ENCODE measurements around the gene RNF186. TPM values are rescaled to one million over a fixed set of nuclear protein-coding genes. Genes with fewer than 3 reads are reported as not detected.

The RNF186 gene
- polyA plus RNA-seq, 1 donor from 2014 or later, result not detected

GRCh38 chr1:19780267-19780877, 34.7 kb downstream of the RNF186 start:
- TF ChIP-seq SMC3 (conservative IDR thresholded peaks at IDR 0.05; ENCODE audit: poor library complexity) (no peak), MXI1 (conservative IDR thresholded peaks at IDR 0.05; ENCODE audit: poor library complexity, severe bottlenecking) (no peak), EP300 (conservative IDR thresholded peaks at IDR 0.05; ENCODE audit: poor library complexity, severe bottlenecking) (no peak), RAD21 (conservative IDR thresholded peaks at IDR 0.05) (no peak), POLR2AphosphoS5 (IDR thresholded peaks at IDR 0.05) (no peak), EZH2 (IDR thresholded peaks at IDR 0.05; ENCODE audit: borderline replicate concordance, insufficient read depth, low read length, poor library complexity, severe bottlenecking) (no peak)
- TF ChIP-seq, protein P1, sequence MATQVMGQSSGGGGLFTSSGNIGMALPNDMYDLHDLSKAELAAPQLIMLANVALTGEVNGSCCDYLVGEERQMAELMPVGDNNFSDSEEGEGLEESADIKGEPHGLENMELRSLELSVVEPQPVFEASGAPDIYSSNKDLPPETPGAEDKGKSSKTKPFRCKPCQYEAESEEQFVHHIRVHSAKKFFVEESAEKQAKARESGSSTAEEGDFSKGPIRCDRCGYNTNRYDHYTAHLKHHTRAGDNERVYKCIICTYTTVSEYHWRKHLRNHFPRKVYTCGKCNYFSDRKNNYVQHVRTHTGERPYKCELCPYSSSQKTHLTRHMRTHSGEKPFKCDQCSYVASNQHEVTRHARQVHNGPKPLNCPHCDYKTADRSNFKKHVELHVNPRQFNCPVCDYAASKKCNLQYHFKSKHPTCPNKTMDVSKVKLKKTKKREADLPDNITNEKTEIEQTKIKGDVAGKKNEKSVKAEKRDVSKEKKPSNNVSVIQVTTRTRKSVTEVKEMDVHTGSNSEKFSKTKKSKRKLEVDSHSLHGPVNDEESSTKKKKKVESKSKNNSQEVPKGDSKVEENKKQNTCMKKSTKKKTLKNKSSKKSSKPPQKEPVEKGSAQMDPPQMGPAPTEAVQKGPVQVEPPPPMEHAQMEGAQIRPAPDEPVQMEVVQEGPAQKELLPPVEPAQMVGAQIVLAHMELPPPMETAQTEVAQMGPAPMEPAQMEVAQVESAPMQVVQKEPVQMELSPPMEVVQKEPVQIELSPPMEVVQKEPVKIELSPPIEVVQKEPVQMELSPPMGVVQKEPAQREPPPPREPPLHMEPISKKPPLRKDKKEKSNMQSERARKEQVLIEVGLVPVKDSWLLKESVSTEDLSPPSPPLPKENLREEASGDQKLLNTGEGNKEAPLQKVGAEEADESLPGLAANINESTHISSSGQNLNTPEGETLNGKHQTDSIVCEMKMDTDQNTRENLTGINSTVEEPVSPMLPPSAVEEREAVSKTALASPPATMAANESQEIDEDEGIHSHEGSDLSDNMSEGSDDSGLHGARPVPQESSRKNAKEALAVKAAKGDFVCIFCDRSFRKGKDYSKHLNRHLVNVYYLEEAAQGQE (IDR thresholded peaks at IDR 0.05; ENCODE audit: borderline replicate concordance), result no peak

GRCh38 chr1:19776933-19777332, 38.1 kb downstream of the RNF186 start:
- no peaks in the 10 kb centered on the region for H4K20me1 ChIP-seq (ENCODE audit: insufficient read depth)
- no peak overlapping the region for H3K4me2 ChIP-seq (ENCODE audit: low read length)
- H3F3A ChIP-seq (ENCODE audit: insufficient read depth, low read length, poor library complexity, severe bottlenecking), result no peaks in the 10 kb centered on the region
- no peaks in the 10 kb centered on the region for H3K9me3 ChIP-seq (ENCODE audit: low read length)
- H3K36me3 ChIP-seq (ENCODE audit: insufficient read depth, low read length), result no peaks in the 10 kb centered on the region
- no peaks in the 10 kb centered on the region for H3K27me3 ChIP-seq (ENCODE audit: insufficient read depth, low read depth, low read length)
- H3K4me3 ChIP-seq (ENCODE audit: low read length), result no peak overlapping the region
- H3K79me2 ChIP-seq (replicated peaks; ENCODE audit: insufficient read depth, low read length), result no peaks in the 10 kb centered on the region
- no peak overlapping the region for H3K9ac ChIP-seq (ENCODE audit: low read length)
- TF ChIP-seq, protein P2, sequence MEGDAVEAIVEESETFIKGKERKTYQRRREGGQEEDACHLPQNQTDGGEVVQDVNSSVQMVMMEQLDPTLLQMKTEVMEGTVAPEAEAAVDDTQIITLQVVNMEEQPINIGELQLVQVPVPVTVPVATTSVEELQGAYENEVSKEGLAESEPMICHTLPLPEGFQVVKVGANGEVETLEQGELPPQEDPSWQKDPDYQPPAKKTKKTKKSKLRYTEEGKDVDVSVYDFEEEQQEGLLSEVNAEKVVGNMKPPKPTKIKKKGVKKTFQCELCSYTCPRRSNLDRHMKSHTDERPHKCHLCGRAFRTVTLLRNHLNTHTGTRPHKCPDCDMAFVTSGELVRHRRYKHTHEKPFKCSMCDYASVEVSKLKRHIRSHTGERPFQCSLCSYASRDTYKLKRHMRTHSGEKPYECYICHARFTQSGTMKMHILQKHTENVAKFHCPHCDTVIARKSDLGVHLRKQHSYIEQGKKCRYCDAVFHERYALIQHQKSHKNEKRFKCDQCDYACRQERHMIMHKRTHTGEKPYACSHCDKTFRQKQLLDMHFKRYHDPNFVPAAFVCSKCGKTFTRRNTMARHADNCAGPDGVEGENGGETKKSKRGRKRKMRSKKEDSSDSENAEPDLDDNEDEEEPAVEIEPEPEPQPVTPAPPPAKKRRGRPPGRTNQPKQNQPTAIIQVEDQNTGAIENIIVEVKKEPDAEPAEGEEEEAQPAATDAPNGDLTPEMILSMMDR (IDR thresholded peaks at IDR 0.05; ENCODE audit: poor library complexity, severe bottlenecking), result no peak
- TF ChIP-seq TAF1 (IDR thresholded peaks at IDR 0.05; ENCODE audit: low read depth), result no peak
- TF ChIP-seq, protein P1 (IDR thresholded peaks at IDR 0.05; ENCODE audit: borderline replicate concordance), result no peak
- TF ChIP-seq SMC3 (conservative IDR thresholded peaks at IDR 0.05; ENCODE audit: poor library complexity), result no peak
- H3K9me2 ChIP-seq (ENCODE audit: insufficient read depth, low read length), result no peaks in the 10 kb centered on the region
- H3K27ac ChIP-seq (ENCODE audit: low read length), result no peak overlapping the region
- H2AFZ ChIP-seq (ENCODE audit: low read depth, low read length), result no peak overlapping the region

More at GRCh38 chr1:19780267-19780877, 34.7 kb downstream of the RNF186 start:
- no peak overlapping the region for H2AFZ ChIP-seq (ENCODE audit: low read depth, low read length)
- no peaks in the 10 kb centered on the region for H3K27me3 ChIP-seq (ENCODE audit: insufficient read depth, low read depth, low read length)
- no peak overlapping the region for H3K4me2 ChIP-seq (ENCODE audit: low read length)
- no peaks in the 10 kb centered on the region for H3K79me2 ChIP-seq (replicated peaks; ENCODE audit: insufficient read depth, low read length)
- no peaks in the 10 kb centered on the region for H4K20me1 ChIP-seq (ENCODE audit: insufficient read depth)
- H3F3A ChIP-seq (ENCODE audit: insufficient read depth, low read length, poor library complexity, severe bottlenecking), result no peaks in the 10 kb centered on the region
- H3K9me2 ChIP-seq (ENCODE audit: insufficient read depth, low read length), result no peaks in the 10 kb centered on the region
- H3K4me3 ChIP-seq (ENCODE audit: low read length), result no peak overlapping the region
- H3K27ac ChIP-seq (ENCODE audit: low read length), result no peak overlapping the region
- no peaks in the 10 kb centered on the region for H3K36me3 ChIP-seq (ENCODE audit: insufficient read depth, low read length)
- no peak overlapping the region for H3K9ac ChIP-seq (ENCODE audit: low read length)
- no peaks in the 10 kb centered on the region for H3K9me3 ChIP-seq (ENCODE audit: low read length)

Data from neural cell (in vitro differentiated cells).